PFSK-1 (cell line): ENCODE data around the gene MYH10.

Experiments
- FOXP2 ChIP-seq: optimal IDR thresholded peaks from 2 replicates; pipeline ENCODE3; 2011; ENCODE audit warnings: borderline replicate concordance, control low read depth, inconsistent platforms; ENCODE audit not compliant: insufficient read depth; ENCODE audit errors: extremely low read length, extremely low read depth
- POLR2AphosphoS5 ChIP-seq: IDR thresholded peaks from 2 replicates; pipeline ENCODE4 v1.6.1; 2012; ENCODE audit warnings: low read depth, mild to moderate bottlenecking, control low read depth, low read length, moderate library complexity
- SIN3A ChIP-seq: IDR thresholded peaks from 2 replicates; pipeline ENCODE4 v1.6.1; 2012; ENCODE audit warnings: mild to moderate bottlenecking, low read length, moderate library complexity, borderline replicate concordance; ENCODE audit not compliant: insufficient read depth
- TAF1 ChIP-seq: IDR thresholded peaks from 2 replicates; pipeline ENCODE4 v1.6.1; 2012; ENCODE audit warnings: low read length, control low read depth, borderline replicate concordance; ENCODE audit not compliant: insufficient read depth
- TF ChIP-seq, protein P1 (sequence below), 2 experiments: IDR thresholded peaks; 2 replicates each; pipeline versions ENCODE4 v1.6.1 to v1.8.0; 2011 to 2012; ENCODE audit warnings: low read depth in 2 of 2, low read length in 2 of 2, control low read depth in 1 of 2, inconsistent platforms in 1 of 2, mild to moderate bottlenecking in 1 of 2, moderate library complexity in 1 of 2; ENCODE audit not compliant: insufficient read depth in 1 of 2

The MYH10 gene

DNA sequence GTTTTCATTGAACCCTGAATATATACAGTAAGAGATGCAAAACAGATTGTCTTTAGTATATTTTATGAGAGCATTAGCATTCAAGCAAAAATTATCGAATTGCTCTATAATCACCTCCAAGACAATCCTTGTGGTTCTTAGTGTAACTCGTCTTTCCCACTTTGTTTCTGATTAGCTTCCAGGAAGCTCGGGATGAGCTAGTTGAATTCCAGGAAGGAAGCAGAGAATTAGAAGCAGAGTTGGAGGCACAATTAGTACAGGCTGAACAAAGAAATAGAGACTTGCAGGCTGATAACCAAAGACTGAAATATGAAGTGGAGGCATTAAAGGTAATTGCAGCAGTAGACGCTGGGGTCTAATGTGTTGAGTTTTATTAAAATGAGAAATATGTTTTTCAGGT, 185.0 kb downstream of the MYH10 start:
- no peak for TF ChIP-seq POLR2AphosphoS5
- TF ChIP-seq, protein P1, sequence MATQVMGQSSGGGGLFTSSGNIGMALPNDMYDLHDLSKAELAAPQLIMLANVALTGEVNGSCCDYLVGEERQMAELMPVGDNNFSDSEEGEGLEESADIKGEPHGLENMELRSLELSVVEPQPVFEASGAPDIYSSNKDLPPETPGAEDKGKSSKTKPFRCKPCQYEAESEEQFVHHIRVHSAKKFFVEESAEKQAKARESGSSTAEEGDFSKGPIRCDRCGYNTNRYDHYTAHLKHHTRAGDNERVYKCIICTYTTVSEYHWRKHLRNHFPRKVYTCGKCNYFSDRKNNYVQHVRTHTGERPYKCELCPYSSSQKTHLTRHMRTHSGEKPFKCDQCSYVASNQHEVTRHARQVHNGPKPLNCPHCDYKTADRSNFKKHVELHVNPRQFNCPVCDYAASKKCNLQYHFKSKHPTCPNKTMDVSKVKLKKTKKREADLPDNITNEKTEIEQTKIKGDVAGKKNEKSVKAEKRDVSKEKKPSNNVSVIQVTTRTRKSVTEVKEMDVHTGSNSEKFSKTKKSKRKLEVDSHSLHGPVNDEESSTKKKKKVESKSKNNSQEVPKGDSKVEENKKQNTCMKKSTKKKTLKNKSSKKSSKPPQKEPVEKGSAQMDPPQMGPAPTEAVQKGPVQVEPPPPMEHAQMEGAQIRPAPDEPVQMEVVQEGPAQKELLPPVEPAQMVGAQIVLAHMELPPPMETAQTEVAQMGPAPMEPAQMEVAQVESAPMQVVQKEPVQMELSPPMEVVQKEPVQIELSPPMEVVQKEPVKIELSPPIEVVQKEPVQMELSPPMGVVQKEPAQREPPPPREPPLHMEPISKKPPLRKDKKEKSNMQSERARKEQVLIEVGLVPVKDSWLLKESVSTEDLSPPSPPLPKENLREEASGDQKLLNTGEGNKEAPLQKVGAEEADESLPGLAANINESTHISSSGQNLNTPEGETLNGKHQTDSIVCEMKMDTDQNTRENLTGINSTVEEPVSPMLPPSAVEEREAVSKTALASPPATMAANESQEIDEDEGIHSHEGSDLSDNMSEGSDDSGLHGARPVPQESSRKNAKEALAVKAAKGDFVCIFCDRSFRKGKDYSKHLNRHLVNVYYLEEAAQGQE (IDR thresholded peaks at IDR 0.05; ENCODE audit: insufficient read depth in 1 of 2, low read depth in 2 of 2, low read length in 2 of 2): no peak
- TF ChIP-seq FOXP2: no peak
- TF ChIP-seq TAF1: no peak
- TF ChIP-seq SIN3A: no peak

DNA sequence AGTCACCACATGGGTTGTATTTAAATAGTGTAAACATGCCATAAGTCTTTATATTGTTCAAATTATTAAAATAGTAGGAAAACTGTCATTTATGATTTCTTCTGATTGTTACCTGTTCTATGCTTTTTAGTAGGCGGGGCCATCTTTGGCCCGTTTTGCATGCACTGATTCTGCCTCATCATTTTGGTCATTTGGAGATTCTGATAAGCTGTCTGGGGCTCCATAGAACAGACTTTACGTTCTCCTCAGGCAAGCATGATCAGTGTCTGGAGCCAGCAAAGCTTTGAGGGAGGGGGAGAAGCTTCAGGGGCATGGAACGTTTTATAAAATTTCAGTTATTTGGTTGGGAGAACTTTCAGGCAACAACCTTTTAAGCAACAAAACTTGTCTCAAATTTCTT, 186.0 kb downstream of the MYH10 start:
- TF ChIP-seq TAF1: no peak
- no peak for TF ChIP-seq SIN3A
- TF ChIP-seq FOXP2: no peak
- TF ChIP-seq, protein P1 (IDR thresholded peaks at IDR 0.05; ENCODE audit: insufficient read depth in 1 of 2, low read depth in 2 of 2, low read length in 2 of 2): no peak
- no peak for TF ChIP-seq POLR2AphosphoS5

DNA sequence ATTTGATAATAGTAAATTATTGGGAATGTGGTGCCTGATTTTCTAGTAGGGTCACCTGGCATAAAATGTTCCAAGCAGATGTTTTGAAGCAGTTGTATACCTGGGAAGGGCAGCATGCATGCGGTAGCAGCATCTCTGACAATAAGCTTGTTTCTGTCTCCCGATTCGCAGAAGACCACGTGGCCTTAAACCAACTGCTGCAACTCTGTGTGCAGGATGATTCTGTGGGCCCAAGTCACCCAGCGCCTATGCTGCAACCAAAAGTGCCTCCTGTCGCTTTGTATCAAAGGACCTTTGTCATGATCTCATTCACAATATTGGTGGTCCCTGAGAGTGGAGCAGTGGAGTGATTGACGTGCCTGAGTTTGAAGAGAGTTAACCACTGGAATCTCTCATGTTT, 186.8 kb downstream of the MYH10 start:
- TF ChIP-seq TAF1 (no peak), SIN3A (no peak), FOXP2 (no peak), POLR2AphosphoS5 (no peak)
- TF ChIP-seq, protein P1 (IDR thresholded peaks at IDR 0.05; ENCODE audit: insufficient read depth in 1 of 2, low read depth in 2 of 2, low read length in 2 of 2): no peak

DNA sequence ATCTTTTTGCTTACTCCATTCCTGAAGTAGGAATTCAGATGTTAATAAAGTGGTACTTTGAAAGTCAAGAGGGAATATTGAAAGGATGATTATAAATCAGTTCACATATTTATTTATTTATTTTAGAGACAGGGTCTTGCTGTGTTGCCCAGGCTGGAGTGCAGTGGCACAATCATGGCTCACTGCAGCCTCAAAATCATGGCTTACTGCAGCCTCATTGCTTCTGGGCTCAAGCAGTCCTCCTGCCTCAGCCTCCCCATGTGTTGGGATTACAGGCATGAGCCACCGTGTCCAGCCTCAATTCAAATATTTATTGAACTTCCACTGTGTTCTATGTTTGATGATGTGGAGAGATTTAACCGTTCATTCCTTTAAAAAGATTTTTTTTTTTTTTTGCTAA, 188.2 kb downstream of the MYH10 start:
- TF ChIP-seq FOXP2 (no peak), TAF1 (no peak), SIN3A (no peak)
- TF ChIP-seq, protein P1 (IDR thresholded peaks at IDR 0.05; ENCODE audit: insufficient read depth in 1 of 2, low read depth in 2 of 2, low read length in 2 of 2): no peak

DNA sequence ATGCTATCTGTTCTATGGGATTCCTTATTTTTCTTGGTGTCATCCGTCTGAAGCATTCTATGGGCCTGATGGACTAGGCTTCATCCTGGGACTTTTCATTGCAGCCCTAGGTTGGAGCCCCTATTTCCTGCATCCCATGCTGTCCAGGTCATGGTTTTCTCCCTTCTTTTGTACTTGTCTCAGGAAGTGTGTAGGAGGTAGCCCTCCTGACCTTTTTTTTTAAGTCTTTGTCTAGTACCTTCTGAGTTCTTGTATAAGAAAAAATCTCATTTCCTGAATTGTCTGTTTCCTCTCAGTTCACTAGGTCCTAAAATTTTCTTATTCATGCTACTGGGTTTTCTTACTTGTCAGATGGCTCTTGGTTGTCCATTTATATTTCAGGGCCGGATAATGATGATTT, 188.8 kb downstream of the MYH10 start:
- TF ChIP-seq POLR2AphosphoS5 (no peak), TAF1 (no peak), FOXP2 (no peak), SIN3A (no peak)
- TF ChIP-seq, protein P1 (IDR thresholded peaks at IDR 0.05; ENCODE audit: insufficient read depth in 1 of 2, low read depth in 2 of 2, low read length in 2 of 2): no peak
